Transverse colon (tissue), 4 donors: Measurements from ENCODE around the gene SRPK3. TPM values are rescaled to one million over a fixed set of nuclear protein-coding genes. Genes with fewer than 3 reads are reported as not detected.

Experiments
- DNase-seq: peaks from one replicate; pipeline ENCODE4 v3.0.0-alpha.2; 2019
- H3K27ac ChIP-seq, 4 donors: fragments of 200-600 bp; sonication (generic); 2 replicates each; pipeline ENCODE4 v1.5.1; 2016 to 2018; ENCODE audit warnings: inconsistent platforms in 4 of 4
- H3K27me3 ChIP-seq: fragments of 200-600 bp; sonication (generic); 2 replicates; pipeline ENCODE4 v1.5.1; 2017; ENCODE audit warnings: inconsistent platforms
- H3K36me3 ChIP-seq, 4 donors: fragments of 200-600 bp; sonication (generic); 2 replicates each; pipeline ENCODE4 v1.5.1; 2017 to 2019; ENCODE audit warnings: inconsistent platforms in 4 of 4
- H3K4me1 ChIP-seq, 4 donors: fragments of 200-600 bp; sonication (generic); 2 replicates each; pipeline ENCODE4 v1.5.1; 2017 to 2020; ENCODE audit warnings: inconsistent platforms in 4 of 4
- H3K4me3 ChIP-seq, 4 donors: fragments of 200-600 bp; sonication (generic); 1 replicate in 1 of 4; 2 replicates in 3 of 4; pipeline versions ENCODE4 v1.5.1 to v1.6.1; 2017 to 2019; ENCODE audit warnings: inconsistent platforms in 4 of 4
- H3K9me3 ChIP-seq, 2 donors: fragments of 200-600 bp; sonication (generic); 2 replicates each; pipeline ENCODE4 v1.5.1; 2017 to 2019; ENCODE audit warnings: inconsistent platforms in 2 of 2
- CTCF ChIP-seq, 5 experiments: fragments of 200-600 bp in 3 of 5; fragments of 450-650 bp in 2 of 5; sonication (generic) in 3 of 5; IDR thresholded peaks; 1 replicate in 2 of 5; 2 replicates in 3 of 5; pipeline ENCODE4 v1.5.1; 2016 to 2017; ENCODE audit warnings: antibody characterized with exemption in 5 of 5, inconsistent platforms in 3 of 5, mild to moderate bottlenecking in 2 of 5, moderate library complexity in 1 of 5
- EP300 ChIP-seq: sonication (generic); formaldehyde crosslinking; IDR thresholded peaks from one replicate; pipeline ENCODE4 v1.6.1; 2017; ENCODE audit warnings: antibody characterized with exemption, low read depth
- POLR2A ChIP-seq: fragments of 450-650 bp; IDR thresholded peaks from one replicate; pipeline ENCODE4 v1.6.1; 2016; ENCODE audit warnings: antibody characterized with exemption, mild to moderate bottlenecking, moderate library complexity
- POLR2AphosphoS5 ChIP-seq, 3 donors: sonication (generic); formaldehyde crosslinking; IDR thresholded peaks; one replicate each; pipeline ENCODE4 v1.6.1; 2016; ENCODE audit warnings: antibody characterized with exemption in 3 of 3
- WGBS, 2 donors: methylation state at CpG; one replicate each; pipeline ENCODE4 v1.1.5; 2018; ENCODE audit warnings: low coverage in 1 of 2; 5-methylcytosine and 5-hydroxymethylcytosine counted together
- in situ Hi-C, 4 donors: fragments of 200-750 bp; cut with MboI; loops; one replicate each; pipeline versions ENCODE4 v1.15.0 to v1.15.1; 2017; ENCODE audit warnings: low sequenced_read_pairs in 3 of 4, low pct_ligation_motif_present in 1 of 4, low pct_unique_long_range_greater_than_20kb in 1 of 4
- intact Hi-C: fragments of 100-400 bp; cut with DNase I; formaldehyde crosslinking; loops from one replicate; pipeline ENCODE4 v1.15.1; 2023; ENCODE audit warnings: low total_unique reads
- total RNA-seq, 4 donors: library from RNA; depleted of rRNA; stranded (reverse); fragments of >200 nt; gene quantifications; one replicate each; pipeline ENCODE4 v1.1.0, GENCODE V29; 2016

Gene SRPK3
- 1 to 10 TPM in 2 of 4 donors, under 1 TPM in 2; 0.64 to 3.8 (median 1.3) TPM for total RNA-seq

- WGBS, 2 donors, result 55% methylated on average over 5 of the region's 52 CpGs; no CpG with 5 or more reads in 1 of the 2 donors
- peaks cover 3% of the 10 kb centered on the region for H3K27me3 ChIP-seq
- intact Hi-C loops (no loop called here), in situ Hi-C loops (loop anchor here in 1 of 4 donors (25.0 kb wide), 1 partner anchor 156 kb away; the partner anchor contains the start of genes ARHGAP4, NAA10 and RENBP)
- no peaks in the 10 kb centered on the region for H3K36me3 ChIP-seq
- no peaks in the 10 kb centered on the region for H3K9me3 ChIP-seq
- H3K4me1 ChIP-seq, result peaks cover 4 to 21% (median 11%) of the 10 kb centered on the region in 4 donors
- no peak for DNase-seq
- H3K4me3 ChIP-seq, result peak within 1 kb of the TSS in 1 of 4 donors; percentile 13
- peak within 1 kb of the TSS; percentile 64 to 80 (median 79) for H3K27ac ChIP-seq
- TF ChIP-seq POLR2AphosphoS5 (IDR thresholded peaks at IDR 0.05) (no peak), CTCF (IDR thresholded peaks at IDR 0.05) (no peak), EP300 (no peak), POLR2A (no peak)
Observed at GRCh38 chrX:153780678-153781427, at the start of gene SRPK3. Gene SRPK3 (plus strand): TSS chrX:153781041. CDS start chrX:153781087, 46 bp downstream.

DNA sequence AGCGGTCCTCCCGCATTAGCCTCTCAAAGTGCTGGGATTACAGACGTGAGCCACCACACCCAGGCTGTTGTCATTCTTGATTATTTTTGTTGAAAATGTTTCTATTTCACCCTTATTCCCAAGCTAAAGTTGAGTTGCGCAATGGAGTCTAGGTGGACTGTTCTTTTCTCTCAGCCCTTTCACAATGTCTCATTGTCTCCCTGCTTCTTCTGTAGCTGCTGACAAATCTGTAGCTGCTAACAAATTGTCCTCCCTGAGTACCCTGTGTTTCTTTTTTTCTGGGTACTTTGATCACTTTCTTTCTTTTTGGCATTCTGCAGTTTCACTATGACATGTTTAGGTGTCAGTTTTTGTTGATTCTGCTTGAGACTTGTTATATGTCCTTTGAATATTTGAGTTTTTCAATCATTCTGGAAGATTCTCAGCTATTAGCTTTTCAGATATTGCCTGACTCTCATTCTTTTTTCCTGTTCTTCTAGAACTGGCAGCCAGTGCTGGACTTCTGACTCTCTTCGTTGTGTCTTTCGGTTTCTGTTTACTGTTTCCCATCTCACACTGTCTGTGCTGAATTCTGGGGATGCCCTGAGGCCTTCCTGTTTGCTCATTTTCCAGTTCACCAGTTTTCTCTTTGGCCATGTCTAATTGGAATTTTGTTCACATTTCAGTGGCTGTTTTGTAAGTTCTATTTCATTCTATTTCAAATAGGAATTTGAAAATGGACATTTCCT lies 49.6 kb upstream of the SRPK3 start:
- no peak for TF ChIP-seq POLR2A
- no peaks in the 10 kb centered on the region for H3K27me3 ChIP-seq
- in situ Hi-C loops (no loop called here), intact Hi-C loops (no loop called here)
- no peak overlapping the region for H3K4me3 ChIP-seq
- H3K4me1 ChIP-seq, result peaks cover 14 to 26% (median 20%) of the 10 kb centered on the region in 4 donors
- DNase-seq, result no peak
- WGBS, 2 donors, result 90 to 100% methylated on average over 1 to 6 of the region's 6 CpGs
- no peaks in the 10 kb centered on the region for H3K9me3 ChIP-seq
- H3K27ac ChIP-seq, result no peak overlapping the region
- H3K36me3 ChIP-seq, result no peaks in the 10 kb centered on the region

DNA sequence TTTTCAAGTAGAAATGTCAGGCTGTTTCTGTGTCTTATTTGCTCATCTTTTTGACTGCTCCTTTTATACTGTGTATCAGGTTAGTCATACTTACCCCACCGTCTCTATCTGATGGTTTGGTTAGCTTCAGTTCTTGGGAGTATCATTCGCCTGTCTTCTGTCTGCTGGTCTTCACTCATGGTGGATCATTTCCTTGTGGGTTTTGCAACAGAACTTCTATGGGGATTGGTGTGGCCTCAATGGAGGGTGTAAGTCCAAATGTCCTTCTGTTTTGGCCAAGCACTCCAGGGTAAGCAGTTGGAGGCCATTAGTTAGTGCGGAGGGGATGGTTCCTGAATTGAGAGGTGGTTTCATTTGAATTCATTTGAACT lies 49.0 kb upstream of the SRPK3 start:
- H3K27ac ChIP-seq, result no peak overlapping the region
- TF ChIP-seq POLR2AphosphoS5 (IDR thresholded peaks at IDR 0.05), result no peak
- TF ChIP-seq EP300, result no peak
- TF ChIP-seq CTCF (IDR thresholded peaks at IDR 0.05), result no peak
- TF ChIP-seq POLR2A, result no peak
- peaks cover 9 to 21% (median 15%) of the 10 kb centered on the region in 4 donors for H3K4me1 ChIP-seq
- in situ Hi-C loops, result no loop called here
- WGBS, 2 donors, result 86% methylated on average over 1 to 3 of the region's 3 CpGs
- H3K9me3 ChIP-seq, result no peaks in the 10 kb centered on the region
- intact Hi-C loops, result no loop called here
- DNase-seq, result no peak
- H3K36me3 ChIP-seq, result no peaks in the 10 kb centered on the region
- H3K4me3 ChIP-seq, result no peak overlapping the region
- H3K27me3 ChIP-seq, result no peaks in the 10 kb centered on the region

- WGBS, 2 donors, result 93% methylated on average over 13 of the region's 14 CpGs; no CpG with 5 or more reads in 1 of the 2 donors
- DNase-seq, result no peak
- intact Hi-C loops, result no loop called here
- Histone ChIP-seq H3K27me3 (no peaks in the 10 kb centered on the region), H3K4me3 (no peak overlapping the region), H3K4me1 (peaks cover 8 to 15% (median 9%) of the 10 kb centered on the region in 4 donors), H3K27ac (no peak overlapping the region), H3K9me3 (no peaks in the 10 kb centered on the region), H3K36me3 (no peaks in the 10 kb centered on the region)
- TF ChIP-seq POLR2AphosphoS5 (IDR thresholded peaks at IDR 0.05), result no peak
- no peak for TF ChIP-seq EP300
- no peak for TF ChIP-seq CTCF (IDR thresholded peaks at IDR 0.05)
- in situ Hi-C loops, result no loop called here
Observed at GRCh38 chrX:153732401-153732800, 48.4 kb upstream of the SRPK3 start.
